RWPE2 (cell line): ENCODE measurements around the gene GRB10.

Experiments used
- ATAC-seq: fragments of 200-7000 bp; cut with Tn5 transposase; 3 replicates; pipeline ENCODE4 v1.9.1; 2021; ENCODE audit warnings: low read depth
- DNase-seq: peaks from one replicate; pipeline ENCODE4 v3.0.0-alpha.2; 2020; ENCODE audit warnings: low spot score
- H3K27ac ChIP-seq: fragments of 450-650 bp; 2 replicates; pipeline ENCODE4 v1.5.1; 2017; ENCODE audit warnings: mild to moderate bottlenecking; ENCODE audit not compliant: poor library complexity, severe bottlenecking
- H3K27me3 ChIP-seq: fragments of 250-450 bp; sonication (Bioruptor Pico); 2 replicates; pipeline ENCODE4 v1.5.1; 2021; ENCODE audit warnings: mild to moderate bottlenecking, moderate library complexity; ENCODE audit not compliant: insufficient read depth, poor library complexity, severe bottlenecking
- H3K36me3 ChIP-seq: fragments of 250-450 bp; sonication (Bioruptor Pico); 2 replicates; pipeline ENCODE4 v1.5.1; 2020; ENCODE audit warnings: low read depth, mild to moderate bottlenecking, moderate library complexity
- H3K4me1 ChIP-seq: fragments of 250-450 bp; sonication (Bioruptor Pico); 2 replicates; pipeline ENCODE4 v1.5.1; 2021; ENCODE audit warnings: mild to moderate bottlenecking, moderate library complexity; ENCODE audit not compliant: insufficient read depth, poor library complexity, severe bottlenecking
- H3K4me3 ChIP-seq: fragments of 250-450 bp; sonication (Bioruptor Pico); 2 replicates; pipeline ENCODE4 v1.5.1; 2021; ENCODE audit warnings: mild to moderate bottlenecking, moderate library complexity; ENCODE audit not compliant: severe bottlenecking
- H3K9me3 ChIP-seq: fragments of 250-450 bp; sonication (Bioruptor Pico); 2 replicates; pipeline ENCODE4 v1.5.1; 2021; ENCODE audit warnings: mild to moderate bottlenecking, moderate library complexity; ENCODE audit not compliant: severe bottlenecking
- TF ChIP-seq, protein P1 (sequence below): fragments of 450-650 bp; IDR thresholded peaks from one replicate; pipeline ENCODE4 v1.5.1; 2017; ENCODE audit warnings: mild to moderate bottlenecking, moderate library complexity; ENCODE audit not compliant: poor library complexity, severe bottlenecking

Gene GRB10

DNA sequence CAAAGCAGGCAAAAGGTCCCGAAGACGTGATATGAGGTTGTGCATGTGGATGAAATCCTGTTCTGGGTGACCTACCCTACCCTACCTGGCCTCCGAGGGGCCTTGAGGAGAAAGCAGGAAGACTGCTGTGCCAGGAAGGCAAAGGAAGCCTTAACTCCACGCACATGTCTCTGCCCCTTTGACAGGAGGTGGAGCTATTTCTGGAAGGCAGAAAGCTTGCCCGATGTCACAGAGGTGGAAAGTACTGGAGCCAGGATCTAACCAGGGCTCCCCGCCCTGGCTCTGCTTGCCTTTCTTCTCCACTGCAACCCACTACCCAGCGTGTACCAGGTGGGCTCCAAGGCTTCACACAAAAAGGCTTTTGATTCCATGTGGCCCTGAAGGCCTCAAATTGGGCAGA lies 151.1 kb downstream of the GRB10 start:
- TF ChIP-seq, protein P1, sequence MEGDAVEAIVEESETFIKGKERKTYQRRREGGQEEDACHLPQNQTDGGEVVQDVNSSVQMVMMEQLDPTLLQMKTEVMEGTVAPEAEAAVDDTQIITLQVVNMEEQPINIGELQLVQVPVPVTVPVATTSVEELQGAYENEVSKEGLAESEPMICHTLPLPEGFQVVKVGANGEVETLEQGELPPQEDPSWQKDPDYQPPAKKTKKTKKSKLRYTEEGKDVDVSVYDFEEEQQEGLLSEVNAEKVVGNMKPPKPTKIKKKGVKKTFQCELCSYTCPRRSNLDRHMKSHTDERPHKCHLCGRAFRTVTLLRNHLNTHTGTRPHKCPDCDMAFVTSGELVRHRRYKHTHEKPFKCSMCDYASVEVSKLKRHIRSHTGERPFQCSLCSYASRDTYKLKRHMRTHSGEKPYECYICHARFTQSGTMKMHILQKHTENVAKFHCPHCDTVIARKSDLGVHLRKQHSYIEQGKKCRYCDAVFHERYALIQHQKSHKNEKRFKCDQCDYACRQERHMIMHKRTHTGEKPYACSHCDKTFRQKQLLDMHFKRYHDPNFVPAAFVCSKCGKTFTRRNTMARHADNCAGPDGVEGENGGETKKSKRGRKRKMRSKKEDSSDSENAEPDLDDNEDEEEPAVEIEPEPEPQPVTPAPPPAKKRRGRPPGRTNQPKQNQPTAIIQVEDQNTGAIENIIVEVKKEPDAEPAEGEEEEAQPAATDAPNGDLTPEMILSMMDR, result no peak
- no peak for ATAC-seq
- Histone ChIP-seq H3K4me1 (no peaks in the 10 kb centered on the region), H3K36me3 (no peaks in the 10 kb centered on the region), H3K9me3 (no peaks in the 10 kb centered on the region), H3K27ac (no peak overlapping the region), H3K27me3 (no peaks in the 10 kb centered on the region), H3K4me3 (no peak overlapping the region)
- DNase-seq, result no peak

DNA sequence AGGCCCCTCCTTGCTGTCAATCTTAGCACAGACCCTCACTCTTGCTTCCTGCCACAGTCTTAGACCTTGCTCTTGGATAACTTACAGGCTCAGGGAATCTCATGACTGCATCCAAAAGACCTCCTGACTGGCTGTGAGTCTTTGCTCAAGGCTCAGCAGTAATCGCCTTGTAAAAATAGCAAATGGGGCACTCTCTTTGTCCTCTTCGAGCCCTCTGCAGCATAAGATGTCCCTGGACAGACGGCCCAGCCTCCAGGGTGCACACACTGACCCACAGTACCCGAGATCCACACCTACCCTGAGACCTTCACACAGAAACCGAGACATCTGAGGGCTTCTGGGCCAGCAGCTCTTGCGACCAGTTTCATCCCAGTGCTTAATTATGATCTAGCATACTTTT lies 151.6 kb downstream of the GRB10 start:
- DNase-seq, result no peak
- Histone ChIP-seq H3K4me1 (no peaks in the 10 kb centered on the region), H3K9me3 (no peaks in the 10 kb centered on the region), H3K27me3 (no peaks in the 10 kb centered on the region), H3K4me3 (no peak overlapping the region), H3K27ac (no peak overlapping the region), H3K36me3 (0 out of 2 replicates have a peak, but pooled peaks cover under 1% of the 10 kb centered on the region)
- ATAC-seq, result no peak
- TF ChIP-seq, protein P1, result no peak

DNA sequence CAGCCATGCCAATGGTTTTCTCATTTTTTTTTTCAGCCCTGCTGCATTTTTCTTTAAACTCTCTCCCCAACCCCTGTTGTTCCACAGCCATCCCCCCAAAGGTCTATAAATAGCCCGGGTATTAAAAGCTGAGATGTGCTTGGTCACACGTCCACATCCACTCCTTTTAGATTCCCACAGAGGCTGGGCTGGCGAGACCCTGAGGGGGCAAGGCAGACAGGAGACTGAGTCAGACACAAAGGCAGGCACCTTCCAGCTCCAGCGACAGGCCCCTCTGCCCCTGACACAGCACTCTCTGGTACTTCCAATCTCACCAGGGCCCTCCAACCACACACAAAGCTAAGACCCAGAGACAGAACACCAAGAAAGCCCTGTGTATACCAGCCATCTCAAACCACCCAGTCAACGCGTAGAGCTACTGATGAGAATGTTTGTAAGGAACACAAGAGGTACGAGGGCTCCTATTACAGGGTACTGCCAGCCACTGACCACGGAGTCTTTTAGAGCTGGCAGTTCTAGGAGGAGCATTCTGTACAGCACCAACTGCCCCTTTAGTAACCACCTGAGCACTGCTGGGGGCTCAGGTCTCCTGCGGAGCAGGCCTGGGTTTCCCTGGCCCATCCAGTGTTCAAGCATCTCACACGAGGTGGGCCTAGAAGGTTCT lies 153.3 kb downstream of the GRB10 start:
- TF ChIP-seq, protein P1, result no peak
- H3K27ac ChIP-seq, result no peak overlapping the region
- no peaks in the 10 kb centered on the region for H3K4me1 ChIP-seq
- no peak overlapping the region for H3K4me3 ChIP-seq
- 0 out of 2 replicates have a peak, but pooled peaks cover 7% of the 10 kb centered on the region for H3K36me3 ChIP-seq
- no peak for DNase-seq
- no peak for ATAC-seq
- H3K9me3 ChIP-seq, result no peaks in the 10 kb centered on the region
- no peaks in the 10 kb centered on the region for H3K27me3 ChIP-seq

DNA sequence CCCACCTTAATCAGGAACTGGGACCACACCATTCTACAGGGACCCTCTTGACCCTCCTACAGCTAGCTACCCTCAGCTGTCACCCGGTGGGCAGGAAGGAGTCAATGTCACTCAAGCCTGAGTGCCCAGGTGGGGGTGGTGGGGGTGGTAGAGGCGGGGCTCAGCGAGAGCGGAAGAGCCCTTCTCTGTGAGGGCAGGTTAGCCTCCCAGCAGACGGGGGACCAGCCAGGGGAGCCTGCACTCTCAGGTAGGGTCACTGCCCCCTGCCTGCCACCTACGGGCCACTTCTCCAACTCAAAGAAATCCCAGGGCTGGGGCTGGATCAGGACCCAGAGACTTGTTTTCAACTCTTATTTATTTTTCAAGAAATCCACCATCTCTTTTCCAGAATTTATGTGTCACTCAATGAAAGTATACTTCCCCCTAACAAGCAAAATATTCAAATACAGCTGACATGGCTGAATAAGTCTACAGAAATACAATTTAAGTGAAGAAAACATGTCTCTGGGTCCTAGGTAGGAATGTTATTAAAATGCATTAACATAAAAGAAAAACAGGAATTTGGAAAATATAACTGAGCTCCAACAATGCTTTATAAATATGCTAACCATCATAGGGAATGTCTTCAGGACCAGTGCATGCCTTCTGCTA lies 154.1 kb downstream of the GRB10 start:
- Histone ChIP-seq H3K36me3 (0 out of 2 replicates have a peak, but pooled peaks cover 7% of the 10 kb centered on the region), H3K4me1 (no peaks in the 10 kb centered on the region), H3K9me3 (no peaks in the 10 kb centered on the region), H3K4me3 (no peak overlapping the region), H3K27ac (no peak overlapping the region), H3K27me3 (no peaks in the 10 kb centered on the region)
- no peak for ATAC-seq
- TF ChIP-seq, protein P1, result no peak
- no peak for DNase-seq
